Non-pigmented ciliary epithelial cell (primary cell): ENCODE measurements around the gene SCN2A.

Source experiments
- DNase-seq: peaks from one replicate; pipeline ENCODE4 v3.0.0-alpha.2; 2010; ENCODE audit warnings: low read depth

Gene SCN2A

DNA sequence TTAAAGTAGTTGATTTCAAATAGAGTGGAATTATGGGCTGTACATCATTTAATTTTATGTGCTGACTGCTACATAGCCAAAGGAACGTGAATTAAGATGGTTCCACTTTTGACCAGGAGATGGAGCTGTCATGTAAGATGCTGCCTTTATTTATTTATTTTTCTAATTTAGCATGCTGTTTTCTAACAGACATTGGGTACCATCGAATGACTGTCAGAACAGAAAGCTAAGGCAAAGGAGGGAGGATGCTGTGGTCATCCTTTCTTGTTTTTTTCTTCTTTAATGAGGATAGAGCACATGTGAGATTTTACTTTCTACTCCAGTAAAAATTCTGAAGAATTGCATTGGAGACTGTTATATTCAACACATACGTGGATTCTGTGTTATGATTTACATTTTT, at the start of gene SCN2A:
TSS of gene SCN2A (plus strand) at position 185 of the 400 bp plus-strand sequence. CDS start 56,410 bp downstream, outside the sequence.
- DNase-seq: peak; percentile 26

DNA sequence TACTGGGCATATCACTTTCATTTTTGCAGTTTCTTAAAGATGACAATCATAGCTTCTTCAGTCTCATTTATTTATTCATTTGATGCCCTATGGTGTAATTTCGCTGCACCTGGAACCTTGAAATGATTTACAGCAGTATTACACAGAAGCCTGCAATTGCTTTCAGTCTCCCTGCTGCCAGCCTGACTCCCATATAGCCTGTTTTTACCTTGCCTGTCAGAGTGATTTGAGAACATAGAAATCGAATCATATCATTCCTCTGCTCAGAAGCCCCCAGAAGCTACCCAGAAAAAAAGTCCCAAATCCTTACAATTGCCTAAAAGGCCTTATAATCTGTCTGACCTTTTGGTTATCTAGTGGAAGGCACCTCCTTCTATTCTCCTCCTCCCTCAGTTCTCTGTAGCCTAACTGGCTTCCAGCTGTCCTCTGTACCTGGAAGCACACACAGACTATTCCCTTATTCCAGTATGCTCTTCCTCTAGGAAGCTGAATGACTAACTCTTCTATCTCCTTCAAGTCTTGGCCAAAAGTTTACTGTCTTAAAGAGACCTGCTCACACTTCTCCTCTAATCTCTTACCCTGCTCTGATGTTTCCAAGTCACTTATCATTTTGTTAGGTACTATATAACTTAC, 48.0 kb upstream of the SCN2A start:
- DNase-seq: no peak

DNA sequence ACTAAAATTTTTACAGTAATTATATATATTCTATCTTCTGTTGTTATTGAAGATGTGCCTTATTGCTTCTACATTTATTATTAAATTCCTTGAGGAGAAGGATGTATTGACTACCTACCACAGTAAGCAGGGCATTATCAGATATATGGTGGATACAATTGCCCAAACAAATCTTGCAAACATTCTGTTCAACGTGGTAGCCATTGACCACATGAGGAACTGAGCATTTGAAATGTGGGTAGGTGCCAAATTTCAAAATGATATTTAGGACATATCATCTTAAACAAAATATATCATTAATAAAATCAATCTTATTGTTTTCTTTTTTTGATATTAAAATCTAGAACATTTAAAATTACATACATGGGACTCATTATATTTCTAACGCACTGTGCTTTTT, 46.5 kb upstream of the SCN2A start:
- DNase-seq: no peak

DNA sequence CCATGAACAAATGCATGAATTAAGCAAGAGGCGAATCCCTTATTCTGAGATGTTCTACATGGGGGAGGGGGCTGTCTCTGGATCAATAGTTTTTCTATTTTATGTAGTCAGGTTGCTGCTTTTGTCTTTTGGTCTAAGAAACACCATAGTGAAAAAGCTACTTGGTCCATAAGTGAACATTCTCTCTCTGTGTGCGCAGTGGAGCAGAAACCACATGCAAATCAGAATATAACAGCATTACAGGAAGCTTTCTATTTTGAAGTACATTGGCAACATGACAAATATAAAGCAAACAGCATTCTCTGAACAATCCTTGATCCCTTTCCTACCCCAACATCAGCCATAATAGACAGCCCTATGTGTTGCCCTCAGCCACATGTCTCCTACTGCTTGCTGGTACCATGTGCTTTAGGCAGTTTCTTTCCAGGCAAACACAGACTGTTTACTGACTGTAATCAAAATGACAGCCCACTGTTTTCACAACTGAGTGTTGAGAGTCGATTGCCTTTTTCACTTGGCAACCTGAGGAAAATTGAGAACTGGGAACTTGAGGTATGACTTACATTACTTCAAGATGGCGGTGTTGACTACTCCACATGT, 45.9 kb upstream of the SCN2A start:
- DNase-seq: no peak

DNA sequence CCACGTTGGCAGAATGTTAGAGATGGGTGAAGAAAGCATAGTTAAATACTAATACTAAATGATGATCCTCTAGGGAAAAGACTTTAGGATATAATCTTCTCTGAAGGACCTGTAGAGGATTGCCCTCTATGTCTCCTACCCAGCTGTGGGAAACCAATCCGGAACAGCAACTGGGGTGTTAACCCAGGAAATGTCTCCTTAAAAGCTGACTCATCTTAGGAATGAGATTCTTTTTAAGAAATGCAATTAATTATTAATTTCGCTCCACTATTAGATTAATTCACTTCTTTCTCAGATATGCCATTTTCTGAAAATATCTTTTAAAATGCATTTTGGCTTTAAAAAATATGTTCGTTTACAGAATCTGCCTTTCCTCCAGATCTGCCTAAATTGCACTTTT, 42.8 kb upstream of the SCN2A start:
- no peak for DNase-seq

DNA sequence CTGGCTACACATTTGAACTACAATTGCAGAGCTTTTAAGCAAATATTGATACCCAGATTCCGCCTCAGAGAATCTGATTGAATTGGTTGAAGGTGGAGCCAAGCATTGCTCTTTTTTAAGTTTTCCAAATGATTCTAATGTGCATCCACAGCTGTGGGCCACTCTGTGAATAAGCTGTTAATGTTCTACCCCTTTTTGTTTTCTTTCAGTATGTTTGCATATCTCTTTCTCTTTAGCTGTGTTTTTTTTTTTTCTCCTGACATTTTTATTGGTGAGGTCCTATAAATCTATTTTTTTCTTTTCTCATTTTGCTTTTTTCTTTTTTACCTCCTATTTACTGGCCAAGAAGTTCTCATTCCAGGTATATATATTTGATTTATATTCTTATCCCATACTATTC, 41.9 kb upstream of the SCN2A start:
- DNase-seq: no peak

DNA sequence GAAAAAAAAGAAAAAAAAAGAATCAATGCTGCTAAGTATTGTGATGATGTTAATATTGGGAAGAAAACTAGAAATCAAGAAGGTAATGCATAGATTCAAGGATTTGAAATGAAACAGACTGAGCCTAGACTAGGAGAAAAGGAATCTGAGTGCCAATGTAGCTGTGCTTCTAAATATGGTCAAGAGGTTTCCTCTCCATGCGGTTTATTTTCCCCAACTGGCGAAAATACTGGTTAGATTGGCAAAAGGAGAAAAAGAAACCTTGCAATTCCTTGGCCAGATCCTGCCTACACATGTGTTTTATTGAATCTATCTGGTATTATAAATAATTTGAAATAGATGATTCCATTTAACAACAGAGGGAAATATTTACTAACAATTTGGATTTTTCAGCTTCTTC, 41.0 kb upstream of the SCN2A start:
- no peak for DNase-seq

DNA sequence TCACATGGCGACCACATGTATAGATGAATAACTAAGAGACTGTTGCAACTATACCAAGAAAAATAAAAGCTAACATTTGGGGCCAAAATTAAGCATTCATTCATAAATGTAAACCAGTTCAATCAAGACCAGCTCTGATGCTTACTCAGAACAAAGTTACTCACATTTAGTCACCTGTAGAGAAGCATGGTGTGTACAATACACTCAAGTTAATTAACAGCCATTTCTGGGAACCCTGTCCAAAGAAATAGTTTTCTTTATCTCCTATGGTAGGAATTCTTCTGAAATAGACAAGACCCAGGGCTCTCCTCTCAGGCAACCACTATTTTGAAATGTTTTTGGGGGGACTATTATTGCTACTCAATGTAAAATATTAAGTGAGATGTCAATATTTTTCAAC, 37.0 kb upstream of the SCN2A start:
- no peak for DNase-seq

DNA sequence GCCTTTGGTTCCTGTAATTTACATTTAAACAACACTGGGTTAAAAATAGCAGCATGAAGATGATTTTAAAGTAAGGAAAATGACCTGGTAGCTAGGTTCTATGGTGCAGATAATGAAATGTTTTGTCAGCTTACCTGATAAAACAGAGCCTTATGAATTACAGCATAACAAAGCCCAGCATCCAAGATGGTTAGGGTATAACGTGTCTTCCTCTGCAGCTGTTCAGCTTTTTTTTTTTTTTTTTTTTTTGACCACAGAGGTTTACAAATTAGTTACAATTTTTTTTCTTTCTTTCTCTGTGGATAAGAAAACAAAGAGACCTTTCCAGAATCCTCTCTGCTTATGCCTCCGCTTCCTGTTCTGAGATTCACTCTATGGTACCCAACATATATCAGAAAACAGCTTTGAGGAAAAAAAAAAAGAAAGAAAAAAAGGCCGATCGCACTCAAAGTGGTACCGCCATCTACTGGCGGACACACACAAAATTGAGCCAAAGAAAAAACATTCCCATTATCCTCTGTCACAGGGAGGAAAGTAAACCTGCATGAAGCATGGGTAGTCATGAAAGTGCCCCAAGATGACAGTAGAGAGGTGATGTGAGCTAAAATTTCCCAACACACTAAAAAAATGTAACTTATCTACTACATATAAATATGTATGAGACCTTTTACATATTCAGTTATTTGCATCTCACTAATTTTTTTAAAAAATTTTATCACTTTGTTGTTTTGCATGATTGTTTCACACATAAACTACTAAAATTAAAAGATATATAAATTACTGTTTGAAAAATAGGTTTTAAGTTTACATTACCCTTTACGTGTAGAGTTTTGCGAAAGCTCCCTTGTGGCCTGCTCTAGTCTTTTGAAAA, 35.3 kb upstream of the SCN2A start, which contains the start of gene SCN3A:
TSS of gene SCN3A (minus strand) at position 362 of the 871 bp plus-strand sequence. CDS start 27,656 bp downstream, outside the sequence.
- peak; percentile 13 for DNase-seq

DNA sequence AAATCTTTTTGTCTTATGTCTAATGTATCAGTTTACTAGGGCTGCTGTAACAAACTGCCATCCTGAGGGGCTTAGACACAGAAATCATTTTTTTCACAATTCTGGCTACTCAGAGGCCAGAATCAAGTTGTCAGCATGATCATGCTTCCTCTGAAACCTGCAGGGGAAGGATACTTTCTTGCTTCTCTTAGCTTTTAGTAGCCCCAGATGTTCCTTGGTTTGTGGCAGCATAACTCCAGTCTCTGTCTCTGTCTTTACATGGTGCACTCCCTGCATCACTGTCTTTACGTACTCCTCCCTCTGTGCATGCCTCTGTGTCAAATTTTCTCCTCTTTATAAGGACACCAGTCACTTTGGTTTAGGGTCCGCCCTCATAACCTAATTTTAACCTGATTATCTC, 33.3 kb upstream of the SCN2A start:
- DNase-seq: no peak

DNA sequence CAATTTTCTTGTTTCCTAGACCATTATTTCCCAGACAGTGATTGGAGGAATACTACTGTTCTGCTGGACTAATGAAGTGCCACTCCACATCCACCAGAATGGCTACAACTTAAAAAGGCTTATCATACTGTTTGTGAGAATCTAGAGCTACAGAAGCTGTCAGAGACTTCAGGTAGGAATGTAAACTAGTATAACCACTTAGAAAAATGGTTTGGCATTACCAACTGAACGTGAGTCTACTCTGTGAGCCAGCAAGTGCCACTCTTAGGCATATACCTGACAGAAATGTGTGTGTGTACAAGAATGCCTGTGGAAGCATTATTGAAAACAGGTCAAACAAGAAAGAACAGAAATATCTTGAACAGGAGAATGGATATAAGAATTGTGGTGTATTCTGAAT, 31.1 kb upstream of the SCN2A start:
- no peak for DNase-seq

DNA sequence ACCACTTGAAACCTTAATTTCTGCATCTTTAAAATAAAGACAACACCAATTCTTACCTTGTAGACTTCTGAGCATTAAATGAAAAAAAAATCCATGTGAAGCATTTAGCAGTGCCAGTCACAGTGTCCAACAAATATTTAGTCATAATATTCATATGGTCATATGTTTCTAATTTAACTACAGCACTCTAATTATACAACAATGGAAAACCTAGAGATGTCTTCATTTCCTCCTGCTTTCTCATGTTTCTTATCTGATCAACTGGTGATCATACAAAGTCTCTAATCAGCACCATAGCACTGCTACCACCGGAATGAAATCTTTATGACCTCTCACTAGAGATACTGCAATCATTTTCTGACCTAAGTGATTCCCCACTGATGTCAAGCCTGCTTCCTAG, 25.1 kb upstream of the SCN2A start:
- DNase-seq: no peak

DNA sequence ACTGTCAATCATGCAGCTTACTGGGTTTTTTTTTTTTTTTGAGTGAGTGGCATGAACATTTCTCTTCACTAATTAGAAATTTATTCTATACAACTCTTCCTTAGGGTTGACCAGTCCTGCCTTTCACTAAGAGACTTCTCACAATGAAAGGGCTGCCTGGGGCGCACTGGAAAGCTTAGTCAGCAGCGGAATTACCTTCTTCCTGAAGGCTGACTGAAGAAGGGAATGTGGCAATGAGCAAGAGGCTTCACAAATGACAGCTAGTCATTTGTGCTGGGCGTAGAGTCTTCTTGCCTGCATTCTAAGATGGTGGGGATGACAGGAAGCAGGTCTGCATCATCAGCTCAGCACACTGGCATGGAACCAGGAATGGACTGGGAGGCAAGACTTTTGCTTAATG, 19.7 kb upstream of the SCN2A start:
- DNase-seq: no peak

DNA sequence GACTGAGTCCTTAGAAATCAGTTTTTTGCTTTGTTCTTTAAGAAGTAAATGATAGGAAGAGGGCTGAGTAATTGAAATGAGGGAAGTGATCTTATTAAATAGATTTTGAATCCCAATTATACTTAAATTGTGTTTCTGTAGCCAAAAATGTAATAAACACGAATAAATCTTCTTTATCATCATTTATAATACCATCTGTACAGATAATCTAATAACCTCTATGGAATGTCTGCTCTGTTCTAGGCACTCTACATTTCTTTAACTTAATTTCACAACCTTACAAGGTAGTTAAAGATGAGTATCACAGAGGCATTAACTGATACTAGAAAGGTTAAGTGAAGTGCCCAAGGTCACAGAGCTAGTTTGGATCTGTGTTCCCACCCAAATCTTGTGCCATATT, 14.3 kb upstream of the SCN2A start:
- DNase-seq: no peak

DNA sequence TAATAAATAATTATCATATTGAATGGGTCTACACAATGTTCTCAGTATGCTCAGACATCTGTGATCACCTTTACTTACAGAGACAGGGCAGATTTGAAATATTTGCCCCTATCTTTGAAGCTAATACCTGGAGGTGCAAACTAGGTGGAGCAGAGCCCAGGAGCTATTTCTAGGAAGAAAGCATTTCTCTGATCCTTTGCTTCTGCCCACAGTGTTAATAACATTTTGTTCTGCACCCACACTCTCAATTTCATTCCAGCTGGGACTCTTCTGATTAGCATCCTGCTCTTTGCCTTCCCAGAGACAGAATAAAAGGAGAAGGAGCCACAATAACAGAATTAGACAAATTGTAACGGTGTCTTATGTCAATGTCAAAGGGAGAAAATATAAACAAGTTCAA, 11.6 kb upstream of the SCN2A start:
- DNase-seq: no peak

DNA sequence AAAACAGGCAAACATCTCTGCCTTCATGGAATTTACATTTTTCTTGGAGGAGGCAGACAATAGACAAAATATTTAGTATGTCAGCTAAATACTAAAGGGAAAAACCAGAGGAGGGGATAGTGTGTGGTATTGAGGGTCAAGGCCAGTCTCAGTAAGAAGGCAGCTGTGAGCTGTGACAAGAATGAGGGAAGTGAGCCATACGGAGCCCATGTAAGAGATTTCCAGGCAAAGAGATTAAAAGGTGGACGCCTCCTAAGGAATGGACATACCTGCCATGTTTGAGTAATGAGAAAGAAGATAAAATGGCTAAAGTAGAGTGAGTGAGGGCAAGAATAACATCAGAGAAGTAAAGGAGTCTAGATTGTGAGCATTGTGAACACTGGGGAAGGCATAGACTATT, 2.2 kb upstream of the SCN2A start:
- no peak for DNase-seq

DNA sequence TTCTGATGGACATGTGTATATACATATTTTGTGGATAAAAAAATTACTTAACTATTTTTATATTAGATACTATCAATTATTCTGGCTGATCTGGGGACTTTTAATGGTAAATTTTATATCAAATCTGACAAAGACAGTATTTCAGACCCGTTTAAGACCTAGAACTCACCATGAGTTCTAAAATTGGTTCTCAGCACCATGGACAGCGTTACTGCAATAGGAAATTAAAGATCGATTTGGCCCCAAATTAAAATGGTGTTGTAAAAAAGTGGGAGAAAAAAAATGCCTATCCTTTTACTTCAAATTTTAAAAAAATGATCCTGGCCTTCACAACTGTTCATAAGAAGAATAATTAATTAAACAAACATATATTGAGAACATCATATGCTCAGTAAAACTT, 919 bp upstream of the SCN2A start:
- DNase-seq: no peak

DNA sequence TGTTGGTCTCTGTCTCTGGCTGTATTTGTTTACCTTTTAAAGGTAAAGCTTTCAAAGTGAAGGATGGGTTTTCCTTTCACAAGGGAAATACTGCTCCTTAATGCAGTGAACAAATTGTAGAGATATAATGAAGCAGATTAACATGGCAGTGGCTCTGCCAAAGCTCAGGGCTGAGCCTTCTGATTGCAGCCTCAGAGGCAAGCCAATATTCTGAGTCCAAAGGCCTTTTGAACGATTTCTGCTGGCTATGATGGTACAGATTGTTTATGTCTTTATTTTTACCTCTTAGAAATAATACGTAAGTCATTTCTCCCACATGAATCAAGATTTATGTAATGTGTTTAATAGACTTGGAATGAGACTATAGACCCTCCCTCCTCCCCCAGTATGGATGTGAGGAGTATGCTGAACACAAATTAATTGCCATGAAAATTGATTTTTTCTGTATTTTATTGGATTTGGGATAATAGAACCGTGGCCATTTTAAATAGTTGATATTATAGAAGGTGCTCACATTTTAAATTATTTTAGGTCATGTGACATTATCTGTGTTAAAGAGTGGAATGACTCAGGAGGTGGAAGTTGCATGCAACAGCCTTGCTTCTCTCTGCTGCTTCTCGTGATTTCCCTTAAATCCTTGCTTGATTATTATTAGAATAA, 772 bp downstream of the SCN2A start:
- DNase-seq: no peak

DNA sequence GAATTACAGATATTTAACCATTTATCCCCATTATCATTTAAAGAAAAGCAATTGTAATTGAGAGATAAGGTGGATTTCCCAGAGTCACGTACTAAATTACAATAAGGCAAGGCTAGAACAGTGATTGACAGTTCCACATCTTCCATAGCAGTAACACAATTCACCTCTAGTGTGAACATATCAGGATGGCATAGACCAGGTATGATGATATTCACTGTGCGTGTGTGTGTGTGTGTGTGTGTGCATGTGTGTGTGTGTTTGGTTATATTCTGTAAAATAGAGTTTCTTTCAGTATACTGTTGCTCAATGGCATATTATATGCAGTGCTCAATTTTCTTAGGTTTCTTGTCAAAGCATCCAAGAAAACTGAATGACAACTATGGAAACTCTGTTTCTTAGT, 1.7 kb downstream of the SCN2A start:
- DNase-seq: no peak

DNA sequence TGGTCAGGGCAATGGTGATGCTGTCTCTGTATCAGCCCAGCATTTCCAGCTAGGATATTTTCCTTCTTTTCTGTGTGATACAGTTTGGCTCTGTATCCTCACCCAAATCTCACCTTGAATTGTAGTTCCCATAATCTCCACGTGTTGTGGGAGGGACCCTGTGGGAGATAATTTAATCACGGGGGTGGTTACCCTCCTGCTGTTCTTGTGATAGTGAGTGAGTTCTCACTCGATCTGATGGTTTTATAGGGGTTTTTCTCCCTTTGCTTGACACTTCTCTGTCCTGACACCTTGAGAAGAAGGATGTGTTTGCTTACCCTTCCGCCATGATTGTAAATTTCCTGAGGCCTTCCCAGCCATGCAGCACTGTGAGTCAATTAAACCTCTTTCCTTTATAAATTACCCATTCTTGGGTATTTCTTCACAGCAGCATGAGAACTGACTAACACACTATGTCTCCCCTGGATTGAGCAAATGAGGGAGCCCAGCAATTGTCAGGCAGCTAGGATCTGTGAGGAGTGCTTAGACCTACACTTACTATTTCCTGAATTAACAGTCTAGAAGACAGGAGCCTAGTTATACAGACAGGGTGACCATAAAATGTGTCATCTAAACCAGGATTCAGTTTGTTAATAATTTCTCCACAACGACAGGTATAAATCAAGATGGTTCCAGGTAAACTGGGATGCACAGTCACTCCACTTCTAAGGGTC, 6.0 kb downstream of the SCN2A start:
- DNase-seq: no peak

DNA sequence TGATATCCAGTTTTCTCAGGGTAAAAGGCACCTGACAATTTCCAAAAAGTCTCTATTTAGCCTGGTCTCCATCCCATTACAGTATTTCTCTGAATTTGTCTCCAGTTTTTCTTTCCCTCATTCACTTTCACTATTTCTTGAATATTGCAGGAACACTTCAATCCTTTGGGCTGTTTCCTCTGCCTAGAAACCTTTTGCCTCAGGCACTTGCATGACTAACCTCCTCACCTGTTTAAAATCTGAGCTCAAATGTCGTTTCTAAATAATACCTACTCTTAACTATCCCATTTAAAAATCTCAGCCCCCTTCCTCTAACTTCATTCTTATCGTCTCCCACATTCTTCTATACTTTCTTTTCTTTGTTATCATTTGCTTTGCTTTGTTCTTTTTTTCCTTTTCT, 9.0 kb downstream of the SCN2A start:
- DNase-seq: no peak

DNA sequence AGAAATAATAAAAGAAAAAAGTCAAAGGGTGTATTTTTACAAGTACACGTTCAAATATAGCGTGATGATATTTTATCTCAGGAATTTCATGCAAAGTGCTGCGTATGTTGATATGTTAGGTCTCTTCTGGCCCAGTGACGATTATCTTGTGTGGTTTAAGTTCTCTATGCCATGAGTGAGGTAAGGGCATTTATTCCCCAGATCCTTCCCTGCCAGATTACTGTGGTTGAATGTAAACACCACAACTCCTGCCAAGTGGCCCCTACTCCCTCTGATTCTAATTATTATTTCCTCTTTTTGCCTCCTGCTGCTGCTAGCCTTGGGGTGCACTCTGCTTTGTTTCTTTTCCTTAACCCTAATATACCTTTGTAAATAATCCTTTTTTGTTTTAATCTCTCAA, 12.2 kb downstream of the SCN2A start:
- DNase-seq: no peak
